Ascending aorta (tissue), 2 donors: ENCODE measurements around the gene RPIA. TPM values are rescaled to one million over a fixed set of nuclear protein-coding genes. Genes with fewer than 3 reads are reported as not detected.

Source experiments
- DNase-seq, 2 donors: peaks; one replicate each; pipeline ENCODE4 v3.0.0-alpha.2; 2019; ENCODE audit warnings: low spot score in 2 of 2
- H3K27ac ChIP-seq, 2 donors: fragments of 200-600 bp; sonication (generic); one replicate each; pipeline ENCODE4 v1.5.1; 2016 to 2017; ENCODE audit warnings: mild to moderate bottlenecking in 1 of 2
- H3K27me3 ChIP-seq: fragments of 200-600 bp; sonication (generic); one replicate; pipeline ENCODE4 v1.5.1; 2017
- H3K36me3 ChIP-seq, 2 donors: fragments of 200-600 bp; sonication (generic); one replicate each; pipeline ENCODE4 v1.5.1; 2016
- H3K4me1 ChIP-seq, 2 donors: fragments of 200-600 bp; sonication (generic); one replicate each; pipeline ENCODE4 v1.5.1; 2016 to 2017; ENCODE audit warnings: mild to moderate bottlenecking in 1 of 2
- H3K4me3 ChIP-seq, 2 donors: fragments of 200-600 bp; sonication (generic); one replicate each; pipeline ENCODE4 v1.5.1; 2016 to 2017; ENCODE audit warnings: mild to moderate bottlenecking in 1 of 2
- H3K9me3 ChIP-seq, 2 donors: fragments of 200-600 bp; sonication (generic); one replicate each; pipeline ENCODE4 v1.5.1; 2016
- intact Hi-C: fragments of 100-400 bp; cut with DNase I; formaldehyde crosslinking; loops from one replicate; pipeline ENCODE4 v1.15.1; 2023
- total RNA-seq: library from RNA; depleted of rRNA; stranded (reverse); fragments of >200 nt; gene quantifications from one replicate; pipeline ENCODE4 v1.1.0, GENCODE V29; 2016
- TF ChIP-seq, protein P1 (sequence below), 3 experiments: fragments of 200-600 bp in 2 of 3; fragments of 450-650 bp in 1 of 3; sonication (generic) in 2 of 3; IDR thresholded peaks; one replicate each; pipeline ENCODE4 v1.5.1; 2016 to 2019; ENCODE audit warnings: antibody characterized with exemption in 3 of 3, mild to moderate bottlenecking in 1 of 3, moderate library complexity in 1 of 3

The RPIA gene
- total RNA-seq, 1 donor from 2014 or later, result 4.4 TPM

DNA sequence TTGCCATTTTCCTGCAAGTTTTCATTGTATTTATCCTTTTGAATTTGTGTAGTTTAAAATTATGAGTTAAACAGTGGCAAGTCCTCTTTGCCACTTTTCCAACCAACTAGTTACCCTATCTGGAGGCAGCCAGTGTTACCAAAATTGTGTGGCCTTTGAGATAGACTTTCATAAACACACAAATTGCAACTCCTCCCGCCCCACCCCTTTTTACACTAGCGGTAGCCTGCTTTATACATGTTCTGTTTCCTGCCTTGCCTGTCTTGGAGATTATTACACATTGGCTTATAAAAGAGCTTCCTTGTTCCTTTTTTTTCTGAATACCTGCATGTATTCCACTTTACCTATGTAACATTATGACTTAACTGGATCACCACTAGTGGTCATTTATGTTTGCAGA lies 56.5 kb downstream of the RPIA start:
- intact Hi-C loops, result no loop called here
- H3K9me3 ChIP-seq, result peaks cover 0 to 12% of the 10 kb centered on the region in 2 donors
- TF ChIP-seq, protein P1, sequence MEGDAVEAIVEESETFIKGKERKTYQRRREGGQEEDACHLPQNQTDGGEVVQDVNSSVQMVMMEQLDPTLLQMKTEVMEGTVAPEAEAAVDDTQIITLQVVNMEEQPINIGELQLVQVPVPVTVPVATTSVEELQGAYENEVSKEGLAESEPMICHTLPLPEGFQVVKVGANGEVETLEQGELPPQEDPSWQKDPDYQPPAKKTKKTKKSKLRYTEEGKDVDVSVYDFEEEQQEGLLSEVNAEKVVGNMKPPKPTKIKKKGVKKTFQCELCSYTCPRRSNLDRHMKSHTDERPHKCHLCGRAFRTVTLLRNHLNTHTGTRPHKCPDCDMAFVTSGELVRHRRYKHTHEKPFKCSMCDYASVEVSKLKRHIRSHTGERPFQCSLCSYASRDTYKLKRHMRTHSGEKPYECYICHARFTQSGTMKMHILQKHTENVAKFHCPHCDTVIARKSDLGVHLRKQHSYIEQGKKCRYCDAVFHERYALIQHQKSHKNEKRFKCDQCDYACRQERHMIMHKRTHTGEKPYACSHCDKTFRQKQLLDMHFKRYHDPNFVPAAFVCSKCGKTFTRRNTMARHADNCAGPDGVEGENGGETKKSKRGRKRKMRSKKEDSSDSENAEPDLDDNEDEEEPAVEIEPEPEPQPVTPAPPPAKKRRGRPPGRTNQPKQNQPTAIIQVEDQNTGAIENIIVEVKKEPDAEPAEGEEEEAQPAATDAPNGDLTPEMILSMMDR (IDR thresholded peaks at IDR 0.05), result no peak
- peaks cover 38 to 95% of the 10 kb centered on the region in 2 donors for H3K36me3 ChIP-seq
- no peak overlapping the region for H3K27ac ChIP-seq
- no peak overlapping the region for H3K4me3 ChIP-seq
- no peak for DNase-seq
- H3K27me3 ChIP-seq, result no peaks in the 10 kb centered on the region
- H3K4me1 ChIP-seq, result no peaks in the 10 kb centered on the region

DNA sequence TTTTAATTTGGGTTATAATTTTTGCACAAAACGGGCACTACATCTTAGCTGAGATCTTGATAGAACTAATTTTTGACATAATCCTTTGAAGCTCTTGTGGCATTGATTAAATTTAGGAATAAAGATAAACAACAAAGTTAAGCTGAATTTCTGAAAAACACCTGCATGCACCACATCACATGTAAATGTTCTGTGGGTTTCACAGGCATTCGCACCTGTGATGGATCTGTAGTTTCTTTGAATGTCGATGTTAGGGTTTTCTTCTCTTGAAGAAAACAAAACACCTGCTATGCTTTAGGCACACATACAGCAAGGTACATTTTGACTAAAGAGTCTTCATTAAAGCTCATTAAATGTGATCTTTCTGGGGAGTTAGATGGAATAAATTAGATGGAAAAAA lies 60.3 kb downstream of the RPIA start:
- no peaks in the 10 kb centered on the region for H3K4me1 ChIP-seq
- H3K9me3 ChIP-seq, result no peaks in the 10 kb centered on the region
- no peak for DNase-seq
- intact Hi-C loops, result no loop called here
- H3K36me3 ChIP-seq, result peaks cover 17 to 65% of the 10 kb centered on the region in 2 donors
- TF ChIP-seq, protein P1 (IDR thresholded peaks at IDR 0.05), result no peak
- H3K4me3 ChIP-seq, result no peak overlapping the region
- H3K27ac ChIP-seq, result no peak overlapping the region
- H3K27me3 ChIP-seq, result no peaks in the 10 kb centered on the region

- TF ChIP-seq, protein P1 (IDR thresholded peaks at IDR 0.05), result no peak
- no peaks in the 10 kb centered on the region for H3K27me3 ChIP-seq
- no peaks in the 10 kb centered on the region for H3K4me1 ChIP-seq
- intact Hi-C loops, result no loop called here
- peaks cover 17 to 42% of the 10 kb centered on the region in 2 donors for H3K36me3 ChIP-seq
- DNase-seq, result no peak
- peaks cover 5 to 7% of the 10 kb centered on the region in 2 donors for H3K9me3 ChIP-seq
- H3K4me3 ChIP-seq, result no peak overlapping the region
- H3K27ac ChIP-seq, result no peak overlapping the region
Measured at GRCh38 chr2:88753833-88754584, 62.5 kb downstream of the RPIA start.

DNA sequence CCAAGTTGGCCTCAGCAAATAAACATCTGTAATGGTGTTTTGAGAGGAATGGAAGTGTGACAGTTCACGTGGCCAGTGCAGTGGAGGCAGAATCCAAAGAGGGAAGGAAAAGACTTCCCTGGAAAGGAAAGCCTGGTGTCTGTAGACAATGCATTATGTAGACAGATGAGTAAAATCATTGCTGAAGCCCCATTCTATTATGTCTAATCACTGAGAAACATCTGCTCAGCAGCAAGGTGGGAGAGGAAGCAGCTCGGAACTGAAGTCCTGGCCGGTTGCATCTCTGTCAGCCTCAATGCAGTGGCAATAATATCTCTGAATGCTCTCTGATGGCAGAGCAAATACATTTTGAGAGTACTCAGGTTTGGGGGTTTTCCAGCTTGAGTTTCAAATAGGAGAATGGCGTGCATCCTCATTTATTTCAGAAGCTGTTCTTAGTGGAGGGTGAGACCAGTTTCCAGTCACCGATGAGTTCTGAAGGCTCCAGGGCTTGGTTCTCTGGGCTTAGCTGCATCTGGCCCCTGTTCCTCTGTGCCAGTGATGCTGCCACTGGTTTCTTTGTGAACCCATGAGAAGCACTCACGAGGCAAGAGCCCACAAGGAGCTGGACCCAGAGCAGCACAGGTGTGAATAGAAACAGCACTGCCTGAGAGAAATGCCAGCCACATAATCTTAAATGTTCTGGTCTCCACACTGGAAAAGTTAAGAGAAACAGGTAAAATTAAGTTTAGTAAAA lies 63.3 kb downstream of the RPIA start:
- Histone ChIP-seq H3K27me3 (no peaks in the 10 kb centered on the region), H3K4me1 (no peaks in the 10 kb centered on the region), H3K4me3 (no peak overlapping the region), H3K36me3 (peaks cover 14 to 35% of the 10 kb centered on the region in 2 donors), H3K9me3 (peaks cover 10 to 11% of the 10 kb centered on the region in 2 donors), H3K27ac (no peak overlapping the region)
- intact Hi-C loops, result no loop called here
- TF ChIP-seq, protein P1 (IDR thresholded peaks at IDR 0.05), result no peak
- DNase-seq, result no peak

DNA sequence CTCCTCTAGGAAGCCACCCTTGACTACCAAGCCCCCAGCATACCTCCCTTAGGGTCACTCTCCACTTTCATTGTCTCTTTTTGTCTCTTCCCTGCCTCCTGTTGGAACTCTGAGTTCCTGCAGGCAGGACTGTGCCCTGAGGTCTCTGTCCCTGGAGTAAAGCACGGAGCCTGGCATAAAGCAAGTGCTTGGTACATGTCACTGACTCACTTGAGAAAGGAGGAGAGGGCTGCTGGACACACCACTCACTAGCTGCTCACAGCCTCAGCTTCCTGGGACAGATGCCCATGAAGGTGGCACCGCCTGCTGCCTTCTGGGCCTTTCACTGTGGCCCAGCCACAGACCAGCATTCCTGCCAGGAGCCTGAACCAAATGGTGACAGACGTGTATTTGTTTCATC lies 64.4 kb downstream of the RPIA start:
- peaks cover 10 to 11% of the 10 kb centered on the region in 2 donors for H3K9me3 ChIP-seq
- no peak for DNase-seq
- peaks cover 5 to 24% of the 10 kb centered on the region in 2 donors for H3K36me3 ChIP-seq
- TF ChIP-seq, protein P1 (IDR thresholded peaks at IDR 0.05), result no peak
- no peaks in the 10 kb centered on the region for H3K27me3 ChIP-seq
- intact Hi-C loops, result no loop called here
- H3K4me1 ChIP-seq, result no peaks in the 10 kb centered on the region
- no peak overlapping the region for H3K27ac ChIP-seq
- no peak overlapping the region for H3K4me3 ChIP-seq
